Panc1 (cell line): ENCODE data around the gene USP48. TPM values are rescaled to one million over a fixed set of nuclear protein-coding genes. Genes with fewer than 3 reads are reported as not detected.

Experiments used
- ATAC-seq: fragments of 200-7000 bp; cut with Tn5 transposase; 2 replicates; pipeline ENCODE4 v1.9.1; 2020; ENCODE audit warnings: mild to moderate bottlenecking, moderate library complexity
- BruUV-seq: library from RNA; stranded (reverse); fragments of 400-500 nt; replicated peaks from 2 replicates; lab custom pipeline; 2021; lab: Mats Ljungman, UMichigan
- CTCF ChIA-PET: fragments of 300-600 bp; sonication (Branson Sonifier 250); formaldehyde crosslinking; loops from one replicate; lab custom pipeline; 2022; ENCODE audit warnings: antibody characterized with exemption; lab: Charles Lee
- POLR2A ChIA-PET: fragments of 300-600 bp; sonication (Branson Sonifier 250); formaldehyde crosslinking; loops from one replicate; lab custom pipeline; 2022; ENCODE audit warnings: antibody characterized with exemption; lab: Charles Lee
- DNase-seq: peaks from one replicate; pipeline ENCODE4 v3.0.0-alpha.2; 2010; ENCODE audit warnings: low read depth, low spot score
- H3K27ac ChIP-seq: 2 replicates; pipeline ENCODE4 v1.5.1; 2011; ENCODE audit warnings: mild to moderate bottlenecking, low read length, inconsistent platforms
- H3K27me3 ChIP-seq: fragments of 200-500 bp; sonication (Bioruptor generic); 2 replicates; pipeline ENCODE4 v1.6.0; 2014; ENCODE audit warnings: low read length, inconsistent platforms; ENCODE audit not compliant: control insufficient read depth, insufficient read depth
- H3K36me3 ChIP-seq: fragments of 200-500 bp; sonication (Bioruptor generic); 2 replicates; pipeline ENCODE4 v1.5.1; 2014; ENCODE audit warnings: inconsistent platforms, mild to moderate bottlenecking, low read length, moderate library complexity; ENCODE audit not compliant: control insufficient read depth, insufficient read depth
- H3K4me1 ChIP-seq: 2 replicates; pipeline ENCODE4 v1.5.1; 2011; ENCODE audit warnings: inconsistent platforms, mild to moderate bottlenecking, low read length, moderate library complexity; ENCODE audit not compliant: control insufficient read depth, insufficient read depth
- H3K4me3 ChIP-seq, 2 experiments: 2 replicates each; pipeline ENCODE4 v1.5.1; 2011 to 2012; ENCODE audit warnings: low read depth in 2 of 2, low read length in 2 of 2, mild to moderate bottlenecking in 2 of 2, inconsistent platforms in 1 of 2, moderate library complexity in 1 of 2
- H3K9me3 ChIP-seq: fragments of 200-500 bp; sonication (Bioruptor generic); 2 replicates; pipeline ENCODE4 v1.5.1; 2014; ENCODE audit warnings: low read depth, mild to moderate bottlenecking, inconsistent platforms, low read length, moderate library complexity; ENCODE audit not compliant: control insufficient read depth, insufficient read depth
- CTCF ChIP-seq: fragments of 450-650 bp; IDR thresholded peaks from 2 replicates; pipeline ENCODE4 v1.5.1; 2017; ENCODE audit warnings: mild to moderate bottlenecking
- POLR2AphosphoS5 ChIP-seq: IDR thresholded peaks from 2 replicates; pipeline ENCODE4 v1.6.1; 2012; ENCODE audit warnings: mild to moderate bottlenecking, low read depth, low read length, moderate library complexity
- REST ChIP-seq, 2 experiments: IDR thresholded peaks; 2 replicates each; pipeline ENCODE4 v1.6.1; 2011 to 2012; ENCODE audit warnings: low read depth in 2 of 2, control low read depth in 1 of 2, low read length in 1 of 2, mild to moderate bottlenecking in 1 of 2, moderate library complexity in 1 of 2; ENCODE audit not compliant: insufficient read depth in 1 of 2
- SIN3A ChIP-seq: IDR thresholded peaks from 2 replicates; pipeline ENCODE4 v1.6.1; 2012; ENCODE audit warnings: low read depth, mild to moderate bottlenecking, low read length, moderate library complexity, borderline replicate concordance; ENCODE audit not compliant: insufficient read depth
- TCF7L2 ChIP-seq: IDR thresholded peaks from 2 replicates; pipeline ENCODE4 v1.6.1; 2011; ENCODE audit warnings: mild to moderate bottlenecking, low read depth, low read length, inconsistent platforms
- in situ Hi-C: cut with HindIII; loops from 2 replicates; pipeline ENCODE4 v1.10.0; 2016; ENCODE audit warnings: low sequenced_read_pairs, low pct_unique_long_range_greater_than_20kb
- intact Hi-C: fragments of 100-400 bp; cut with micrococcal nuclease; formaldehyde crosslinking; loops from one replicate; pipeline ENCODE4 v1.10.0; 2022; ENCODE audit not compliant: unreplicated experiment
- total RNA-seq: library from RNA; stranded (reverse); gene quantifications from one replicate; pipeline ENCODE4 v1.2.1, GENCODE V29; 2021; ENCODE audit not compliant: unreplicated experiment

Gene USP48
- total RNA-seq, 1 experiment from 2014 or later: 71.6 TPM

GRCh38 chr1:21764615-21765423 lies 18.1 kb downstream of the USP48 start:
- ATAC-seq: peak; percentile 79
- CTCF ChIA-PET: no interaction called here
- in situ Hi-C loops: no loop called here

More at GRCh38 chr1:21764615-21765423, 18.1 kb downstream of the USP48 start:
- no peaks in the 10 kb centered on the region for H3K27me3 ChIP-seq
- H3K27ac ChIP-seq: no peak overlapping the region
- intact Hi-C loops: no loop called here
- peaks cover 17% of the 10 kb centered on the region for H3K4me1 ChIP-seq
- no peaks in the 10 kb centered on the region for H3K9me3 ChIP-seq
- DNase-seq: no peak
- BruUV-seq: no TSS peak
- no peak overlapping the region for H3K4me3 ChIP-seq
- POLR2A ChIA-PET: interaction anchor here (0.6 to 0.7 kb wide), 2 partner anchors 69 to 746 kb away, joined by 3 to 13 read pairs; no protein-coding TSS in a partner anchor
- no peaks in the 10 kb centered on the region for H3K36me3 ChIP-seq
- TF ChIP-seq POLR2AphosphoS5 (no peak), SIN3A (no peak), CTCF (no peak), REST (IDR thresholded peaks at IDR 0.05; ENCODE audit: insufficient read depth in 1 of 2, low read depth in 2 of 2, low read length in 1 of 2) (no peak), TCF7L2 (no peak)
